ENCODE measurements around the gene ATN1.

ATN1 gene

DNA sequence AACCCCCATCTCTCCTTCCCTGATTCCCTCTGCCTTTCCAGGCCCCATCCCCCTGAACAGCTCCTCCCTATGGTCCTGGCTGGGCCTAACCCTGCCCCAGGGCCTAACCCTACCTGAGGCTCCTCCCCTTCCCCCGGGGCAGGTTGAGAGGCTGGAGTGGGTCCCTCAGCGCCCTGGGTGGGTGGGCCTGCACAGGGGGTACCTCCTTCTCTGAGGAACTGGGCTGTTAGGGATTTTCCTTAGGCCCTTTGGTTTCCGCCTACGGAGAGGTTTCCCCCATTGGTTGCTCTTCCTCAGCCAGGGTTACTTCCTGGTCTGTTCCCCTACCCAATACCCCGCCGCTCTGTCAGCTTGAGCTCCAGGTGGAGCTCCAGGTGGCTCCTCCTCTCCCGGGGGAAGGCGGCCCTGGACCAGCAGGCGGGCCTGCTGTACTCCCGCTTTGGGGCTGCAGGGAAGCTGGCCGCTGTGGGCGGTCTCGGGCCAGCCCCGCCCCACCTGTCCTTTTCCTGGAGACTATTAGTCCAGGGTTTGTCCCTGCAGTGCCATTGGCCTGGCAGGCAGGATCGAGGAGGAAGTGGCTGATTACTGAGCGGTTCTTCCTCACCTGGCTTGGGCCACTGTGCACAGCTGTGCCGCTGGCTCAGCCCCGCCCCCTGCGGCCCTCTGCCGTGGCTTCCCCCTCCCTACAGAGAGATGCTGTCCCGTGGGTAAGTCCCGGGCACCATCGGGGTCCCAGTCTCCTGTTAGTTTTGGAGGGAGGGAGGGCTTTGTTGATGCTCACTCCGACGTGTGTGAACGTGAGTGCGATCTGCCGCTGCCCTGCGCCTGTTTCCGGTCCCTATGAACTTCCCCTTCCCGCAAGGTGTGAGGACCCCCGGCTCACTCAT is 18.5 kb downstream of the ATN1 start:
- peak; percentile 93 for DNase-seq

DNA sequence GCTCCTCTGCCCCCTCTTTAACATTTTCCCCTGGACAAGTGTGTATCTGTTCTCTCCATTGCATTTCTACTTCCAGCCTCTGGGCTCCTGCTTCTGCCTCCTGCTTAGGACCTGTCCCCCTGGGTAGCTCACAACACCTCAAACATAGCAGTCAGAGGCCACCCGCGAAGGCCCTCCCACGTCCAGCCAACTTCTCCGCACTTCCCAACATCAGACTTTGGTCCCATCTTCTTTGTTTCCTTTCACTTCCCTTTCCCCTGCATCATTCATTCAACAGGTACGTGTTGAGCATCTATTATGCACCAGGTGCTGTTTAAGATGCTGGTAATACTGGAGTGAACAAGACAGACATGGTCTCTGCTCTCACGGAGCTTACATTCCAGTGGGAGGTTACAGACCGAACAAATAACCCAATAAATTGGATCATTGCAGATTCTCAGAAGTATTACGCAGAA is 19.2 kb downstream of the ATN1 start:
- DNase-seq = no peak

DNA sequence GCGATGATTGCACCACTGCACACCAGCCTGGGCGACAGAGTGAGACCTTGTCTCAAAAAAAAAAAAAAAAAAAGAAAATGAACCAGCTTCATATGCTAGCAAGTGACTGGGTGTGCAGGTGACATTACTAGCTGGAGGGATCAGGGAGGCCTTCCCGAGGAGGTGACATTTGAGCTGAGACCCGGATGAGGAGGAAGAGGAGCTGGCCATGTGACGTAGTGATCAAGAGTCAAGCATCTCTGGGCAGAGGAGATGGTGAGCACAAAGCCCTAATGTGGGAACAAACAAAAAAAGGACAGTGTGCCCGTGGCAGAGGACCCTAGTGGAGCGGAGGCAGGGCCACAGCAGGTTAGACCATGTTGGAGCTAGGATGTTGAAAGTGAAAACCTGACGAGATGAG is 19.9 kb downstream of the ATN1 start:
- no peak for DNase-seq

DNA sequence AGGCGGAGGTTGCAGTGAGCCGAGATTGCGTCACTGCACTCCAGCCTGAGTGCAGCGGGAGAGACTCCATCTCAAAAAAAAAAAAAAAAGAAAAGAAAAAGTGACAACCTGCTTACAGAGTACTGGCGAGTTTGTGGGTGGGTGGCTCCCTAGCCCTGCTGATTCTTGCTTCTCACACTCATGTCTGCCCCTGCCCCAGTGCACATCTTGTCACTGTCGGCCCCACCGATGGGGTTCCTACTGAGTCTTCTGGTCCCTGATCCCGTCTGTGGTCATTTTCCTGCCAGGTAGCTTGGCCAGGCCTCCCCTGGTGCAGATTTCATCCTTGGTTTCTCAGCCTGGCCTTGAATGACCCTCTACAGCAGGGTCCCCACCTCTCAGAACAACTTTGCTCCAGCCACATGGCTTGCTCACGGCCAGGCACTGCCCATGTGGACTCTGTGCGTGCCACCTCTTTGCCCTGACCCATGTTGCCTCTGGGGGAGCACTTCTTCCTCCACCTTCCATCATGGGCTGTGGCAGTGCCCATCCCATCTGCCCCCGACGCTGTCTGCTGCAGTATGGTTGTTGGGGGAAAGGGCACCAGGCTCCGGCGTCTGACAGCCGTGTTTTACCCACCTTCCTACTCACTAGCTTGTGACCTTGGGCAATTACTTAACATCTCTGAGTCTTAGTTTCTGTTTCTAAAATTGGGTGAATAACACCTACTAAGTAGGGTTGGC is 21.3 kb downstream of the ATN1 start:
- no peak for DNase-seq

DNA sequence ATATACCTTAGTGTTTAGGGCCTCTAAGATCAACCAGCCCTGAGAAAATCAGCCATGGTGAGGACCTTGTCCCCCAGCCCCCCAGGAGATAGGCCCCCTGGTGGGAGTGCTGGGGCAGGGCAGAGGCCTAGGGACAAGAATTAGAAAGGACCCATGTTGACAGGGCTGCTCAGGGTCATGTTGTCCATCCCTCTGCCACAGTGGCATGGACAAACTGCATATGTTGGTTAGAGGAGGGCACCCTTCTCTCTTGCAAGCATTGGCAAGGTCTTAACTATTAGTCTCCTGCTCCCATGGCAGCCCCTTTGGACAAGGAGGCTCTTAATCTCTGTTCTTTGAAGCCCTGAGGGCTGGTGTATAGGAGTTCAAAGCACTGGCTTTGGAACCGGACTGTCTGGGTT is 22.6 kb downstream of the ATN1 start:
- no peak for DNase-seq

DNA sequence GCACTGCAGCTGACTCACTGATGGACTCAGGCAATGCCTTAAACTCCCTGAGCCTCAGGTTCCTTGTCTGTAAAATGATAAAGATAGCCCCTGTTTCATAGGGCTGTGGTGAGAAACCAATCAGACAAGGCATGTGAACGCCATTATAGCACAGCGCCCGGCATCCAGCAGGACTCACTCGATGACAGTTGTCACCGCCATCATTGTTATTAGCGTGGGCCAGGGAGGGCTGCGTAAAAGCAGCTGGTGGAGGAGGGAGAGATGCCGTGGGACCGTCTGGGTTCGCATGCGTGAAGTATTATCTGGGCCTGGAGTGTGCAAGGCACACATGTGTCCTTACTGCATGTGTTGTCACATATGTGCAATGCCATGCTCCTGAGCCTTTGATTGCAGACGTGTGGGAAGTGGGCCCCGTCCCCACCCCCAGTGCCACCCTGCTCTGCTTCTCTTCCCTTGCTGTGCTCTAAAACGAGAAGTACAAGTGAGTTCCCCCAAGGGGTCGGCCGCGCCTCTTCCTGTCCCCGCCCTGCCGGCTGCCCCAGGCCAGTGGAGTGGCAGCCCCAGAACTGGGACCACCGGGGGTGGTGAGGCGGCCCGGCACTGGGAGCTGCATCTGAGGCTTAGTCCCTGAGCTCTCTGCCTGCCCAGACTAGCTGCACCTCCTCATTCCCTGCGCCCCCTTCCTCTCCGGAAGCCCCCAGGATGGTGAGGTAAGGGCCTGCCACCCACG is 23.2 kb downstream of the ATN1 start, which contains the start of gene PTPN6:
PTPN6 (plus strand) TSS at position 546 of the 730 bp plus-strand sequence; CDS start at position 703, 157 bp downstream.
- DNase-seq = no peak

DNA sequence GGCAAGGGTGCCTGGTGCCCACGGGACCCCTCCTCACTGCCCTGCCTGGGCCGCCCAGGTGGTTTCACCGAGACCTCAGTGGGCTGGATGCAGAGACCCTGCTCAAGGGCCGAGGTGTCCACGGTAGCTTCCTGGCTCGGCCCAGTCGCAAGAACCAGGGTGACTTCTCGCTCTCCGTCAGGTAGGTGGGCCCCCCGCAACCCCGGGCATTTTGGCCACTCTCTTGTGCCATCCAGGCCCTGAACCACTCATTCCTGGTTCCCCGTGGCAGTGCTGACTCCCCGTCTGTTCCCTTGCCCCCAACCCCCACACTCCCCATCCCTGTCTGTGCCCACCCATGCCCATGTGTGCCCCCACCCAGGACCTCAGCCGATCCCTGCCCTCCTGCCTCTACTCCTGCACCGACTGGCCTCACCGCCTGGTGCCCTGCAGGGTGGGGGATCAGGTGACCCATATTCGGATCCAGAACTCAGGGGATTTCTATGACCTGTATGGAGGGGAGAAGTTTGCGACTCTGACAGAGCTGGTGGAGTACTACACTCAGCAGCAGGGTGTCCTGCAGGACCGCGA is 23.9 kb downstream of the ATN1 start:
- DNase-seq = no peak

DNA sequence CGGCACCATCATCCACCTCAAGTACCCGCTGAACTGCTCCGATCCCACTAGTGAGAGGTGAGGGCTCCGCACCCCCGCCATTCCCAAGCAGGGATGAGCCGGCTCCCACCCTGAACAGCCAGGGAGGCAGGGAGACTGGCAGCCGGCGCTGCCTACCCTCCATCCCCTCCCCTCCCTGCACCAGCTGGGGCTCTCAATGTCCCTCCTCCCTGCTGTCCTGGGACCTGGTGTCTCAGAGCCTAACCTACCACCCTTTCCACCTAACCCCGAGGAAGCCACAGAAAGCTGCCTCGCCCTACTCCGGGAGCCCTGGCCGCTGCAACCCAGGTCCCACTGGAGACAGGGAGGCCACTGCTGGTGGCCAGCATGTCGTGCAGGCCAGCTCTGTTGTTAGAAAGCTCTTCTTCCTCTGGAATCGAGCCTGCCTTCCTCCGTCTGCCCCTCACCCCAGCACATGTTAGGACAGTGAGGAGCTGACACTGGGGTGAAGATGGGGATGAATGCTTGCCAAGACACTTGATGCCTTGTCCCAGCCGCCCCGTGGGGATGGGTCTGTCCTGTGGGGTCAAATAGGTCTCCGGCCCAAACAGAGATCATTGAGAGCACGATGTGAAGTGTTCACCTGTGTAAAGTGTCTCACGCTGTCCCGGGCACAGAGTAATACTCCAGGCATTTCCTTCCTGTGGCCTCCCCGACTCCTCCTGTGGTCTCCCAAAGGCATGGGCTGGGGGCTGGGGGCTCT is 24.5 kb downstream of the ATN1 start:
- DNase-seq = no peak

DNA sequence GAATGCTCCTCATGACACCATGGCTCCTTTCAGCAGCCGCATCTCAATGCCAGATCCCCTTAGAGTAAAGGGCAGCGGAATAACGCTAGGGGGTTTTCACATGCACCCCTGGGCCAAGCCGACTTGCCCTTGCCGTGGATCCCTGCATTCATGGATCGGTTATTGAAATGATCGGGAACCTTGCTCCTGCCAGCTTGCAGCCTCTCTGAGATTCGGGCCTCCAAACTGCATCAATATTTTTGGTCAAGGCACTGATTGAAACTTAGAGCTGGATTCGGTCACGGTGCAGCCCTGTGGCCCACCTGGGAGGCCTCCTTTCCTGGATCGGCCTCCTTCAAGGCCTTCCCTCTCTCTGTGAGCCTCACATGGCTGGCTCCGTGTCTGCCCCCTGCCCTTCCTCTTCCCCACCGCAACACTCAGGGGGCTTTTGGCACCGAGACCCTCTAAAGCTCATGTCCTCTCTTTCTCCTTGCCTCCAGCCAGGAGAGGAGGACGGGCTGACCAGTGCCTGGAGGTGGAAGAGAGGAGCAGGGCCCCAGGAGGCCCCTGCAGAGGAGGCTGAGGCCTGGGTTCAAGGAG is 25.2 kb downstream of the ATN1 start:
- DNase-seq = no peak

DNA sequence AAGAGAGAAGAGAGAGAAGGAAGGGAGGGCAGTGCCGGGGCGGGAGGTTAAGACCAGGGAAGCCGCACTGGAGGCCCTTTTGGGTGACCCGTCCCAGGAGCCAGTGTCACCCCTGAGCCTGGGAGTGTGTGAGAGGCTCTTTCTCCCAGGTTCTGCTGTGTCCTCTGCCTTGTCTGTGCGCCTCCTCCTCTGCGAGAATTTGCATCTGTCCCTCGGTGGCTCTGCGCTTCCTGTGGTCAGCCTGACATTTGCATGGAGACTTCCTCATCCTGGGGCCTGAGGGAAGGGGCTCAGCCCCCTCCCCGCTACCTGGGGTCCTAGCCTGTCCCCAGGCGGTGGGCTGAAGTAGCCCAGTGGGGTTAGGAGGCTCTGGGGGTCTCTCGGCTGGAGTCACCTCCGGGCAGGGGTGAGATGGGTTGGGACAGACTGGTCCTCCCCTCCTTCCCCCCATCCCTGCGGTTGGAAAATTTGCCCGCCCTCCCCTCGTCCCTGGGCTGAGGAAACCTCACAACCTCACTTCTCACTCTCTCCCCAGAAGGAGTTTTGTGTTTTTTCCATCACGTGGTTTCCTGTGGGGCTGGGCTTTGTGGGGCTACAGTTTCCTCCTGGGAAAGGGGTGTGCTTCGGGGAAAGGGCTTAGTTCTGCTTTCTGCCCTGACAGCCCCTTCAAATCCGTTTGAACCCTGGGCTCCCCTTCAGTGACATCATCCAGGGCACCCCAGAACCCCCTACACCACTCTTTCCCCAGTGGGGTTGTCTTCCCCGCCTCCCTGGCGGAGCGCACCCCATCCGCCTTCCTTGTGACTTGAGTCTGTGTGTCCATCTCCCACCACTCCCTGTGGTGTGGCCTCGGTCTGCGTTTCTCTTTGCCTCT is 25.9 kb downstream of the ATN1 start:
- DNase-seq = no peak

DNA sequence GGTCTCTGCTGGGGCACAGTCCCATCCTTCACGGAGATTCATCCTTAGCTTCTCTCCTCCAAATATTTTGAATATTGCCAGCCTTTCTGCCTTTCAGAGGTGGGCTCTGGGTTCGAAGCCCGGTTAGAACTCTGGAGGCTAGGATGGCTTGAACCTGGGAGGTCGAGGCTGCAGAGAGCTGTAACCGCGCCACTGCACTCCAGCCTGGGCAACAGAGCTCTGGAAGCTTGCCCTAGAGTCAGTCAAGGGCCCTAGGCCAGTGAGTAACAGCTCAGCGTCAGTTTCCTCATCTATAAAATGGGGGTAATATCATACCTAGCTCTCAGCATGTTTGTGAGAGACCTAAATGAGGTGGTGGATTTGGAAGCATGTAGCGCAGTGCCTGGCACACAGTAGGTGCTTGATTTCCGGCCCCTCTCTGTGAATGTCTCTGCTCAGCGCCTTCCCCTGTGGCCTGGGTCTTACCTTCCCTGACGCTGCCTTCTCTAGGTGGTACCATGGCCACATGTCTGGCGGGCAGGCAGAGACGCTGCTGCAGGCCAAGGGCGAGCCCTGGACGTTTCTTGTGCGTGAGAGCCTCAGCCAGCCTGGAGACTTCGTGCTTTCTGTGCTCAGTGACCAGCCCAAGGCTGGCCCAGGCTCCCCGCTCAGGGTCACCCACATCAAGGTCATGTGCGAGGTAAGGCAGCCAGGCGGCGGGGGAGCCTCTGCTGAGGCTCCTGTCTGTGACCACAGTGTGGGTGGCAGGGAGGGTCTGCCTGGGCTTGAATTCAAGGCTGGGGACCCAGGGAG is 26.8 kb downstream of the ATN1 start:
- DNase-seq = no peak

DNA sequence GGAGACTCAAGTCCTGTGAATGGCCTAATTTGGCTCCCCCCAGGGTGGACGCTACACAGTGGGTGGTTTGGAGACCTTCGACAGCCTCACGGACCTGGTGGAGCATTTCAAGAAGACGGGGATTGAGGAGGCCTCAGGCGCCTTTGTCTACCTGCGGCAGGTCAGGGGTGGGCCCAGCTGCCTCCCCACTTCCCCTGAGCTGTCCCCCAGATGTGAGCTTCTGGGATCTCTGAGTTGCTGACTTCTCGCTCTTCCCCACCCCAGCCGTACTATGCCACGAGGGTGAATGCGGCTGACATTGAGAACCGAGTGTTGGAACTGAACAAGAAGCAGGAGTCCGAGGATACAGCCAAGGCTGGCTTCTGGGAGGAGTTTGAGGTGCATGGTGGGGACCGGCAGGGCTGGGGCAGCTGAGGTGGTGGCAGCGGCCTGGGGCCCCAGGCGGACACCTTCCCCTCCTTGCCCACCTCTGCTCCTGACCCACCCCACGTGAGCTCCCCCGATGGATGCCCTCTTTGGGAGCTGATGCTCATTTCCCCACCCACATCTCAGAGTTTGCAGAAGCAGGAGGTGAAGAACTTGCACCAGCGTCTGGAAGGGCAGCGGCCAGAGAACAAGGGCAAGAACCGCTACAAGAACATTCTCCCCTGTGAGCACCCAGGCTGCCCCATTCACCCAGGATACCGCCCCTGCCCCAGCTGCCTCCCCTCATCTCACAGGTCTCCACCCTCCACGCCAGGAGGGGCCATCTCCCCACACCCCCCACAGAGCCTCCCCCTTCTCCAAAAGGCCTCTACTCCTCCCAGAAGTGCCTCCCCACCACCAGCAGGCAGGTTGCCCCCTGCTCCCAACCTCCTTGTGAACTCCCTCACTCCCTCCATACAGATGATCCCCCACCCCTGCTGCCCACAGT is 27.6 kb downstream of the ATN1 start:
- no peak for DNase-seq

DNA sequence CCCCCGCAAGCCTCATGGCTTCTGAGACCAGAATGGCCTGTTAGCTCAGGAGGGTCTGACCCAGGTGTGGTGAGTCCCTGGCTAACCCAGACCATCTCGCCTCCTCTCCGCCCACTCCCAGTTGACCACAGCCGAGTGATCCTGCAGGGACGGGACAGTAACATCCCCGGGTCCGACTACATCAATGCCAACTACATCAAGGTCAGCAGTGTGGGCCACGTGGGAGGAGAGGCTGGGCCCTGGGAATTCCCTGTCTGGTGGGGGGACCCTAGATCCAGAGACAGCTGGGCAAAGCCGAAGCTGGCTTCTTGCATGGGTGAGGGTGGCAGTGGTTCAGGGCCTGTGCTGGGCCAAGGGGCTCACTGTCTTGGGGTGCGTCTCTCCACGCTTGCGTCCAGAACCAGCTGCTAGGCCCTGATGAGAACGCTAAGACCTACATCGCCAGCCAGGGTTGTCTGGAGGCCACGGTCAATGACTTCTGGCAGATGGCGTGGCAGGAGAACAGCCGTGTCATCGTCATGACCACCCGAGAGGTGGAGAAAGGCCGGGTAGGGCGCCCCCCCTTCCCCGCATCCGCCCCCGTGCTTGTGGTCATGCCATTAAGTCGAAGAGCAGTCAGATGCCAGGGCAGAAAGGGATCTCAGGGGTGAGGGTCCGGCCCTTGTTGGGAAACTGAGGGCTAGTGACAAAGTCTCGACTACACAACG is 28.4 kb downstream of the ATN1 start:
- DNase-seq = no peak

DNA sequence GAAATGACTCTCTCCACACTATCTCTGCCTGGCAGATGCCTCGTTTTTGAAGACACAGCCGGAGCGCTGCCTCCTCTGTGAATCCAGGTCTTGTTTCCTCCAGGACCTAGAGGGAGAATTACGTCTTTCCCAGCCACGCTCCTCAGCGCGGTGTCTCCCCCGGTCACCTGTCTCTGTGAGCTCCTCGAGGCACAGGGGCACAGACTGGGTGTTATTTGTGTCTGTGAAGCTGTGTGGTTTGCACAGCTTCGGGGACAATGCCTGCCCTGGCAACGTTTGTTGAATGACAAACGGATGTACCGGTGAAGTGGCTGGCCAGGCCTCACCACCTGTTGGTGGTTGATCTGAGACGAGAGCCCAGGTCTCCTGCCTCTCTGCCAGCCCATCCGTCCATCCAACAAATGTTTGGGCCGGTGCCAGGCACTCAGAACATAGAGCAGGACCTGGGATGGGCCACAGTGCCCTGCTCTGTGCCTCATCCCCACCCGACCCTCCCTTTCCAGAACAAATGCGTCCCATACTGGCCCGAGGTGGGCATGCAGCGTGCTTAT is 29.5 kb downstream of the ATN1 start:
- no peak for DNase-seq

DNA sequence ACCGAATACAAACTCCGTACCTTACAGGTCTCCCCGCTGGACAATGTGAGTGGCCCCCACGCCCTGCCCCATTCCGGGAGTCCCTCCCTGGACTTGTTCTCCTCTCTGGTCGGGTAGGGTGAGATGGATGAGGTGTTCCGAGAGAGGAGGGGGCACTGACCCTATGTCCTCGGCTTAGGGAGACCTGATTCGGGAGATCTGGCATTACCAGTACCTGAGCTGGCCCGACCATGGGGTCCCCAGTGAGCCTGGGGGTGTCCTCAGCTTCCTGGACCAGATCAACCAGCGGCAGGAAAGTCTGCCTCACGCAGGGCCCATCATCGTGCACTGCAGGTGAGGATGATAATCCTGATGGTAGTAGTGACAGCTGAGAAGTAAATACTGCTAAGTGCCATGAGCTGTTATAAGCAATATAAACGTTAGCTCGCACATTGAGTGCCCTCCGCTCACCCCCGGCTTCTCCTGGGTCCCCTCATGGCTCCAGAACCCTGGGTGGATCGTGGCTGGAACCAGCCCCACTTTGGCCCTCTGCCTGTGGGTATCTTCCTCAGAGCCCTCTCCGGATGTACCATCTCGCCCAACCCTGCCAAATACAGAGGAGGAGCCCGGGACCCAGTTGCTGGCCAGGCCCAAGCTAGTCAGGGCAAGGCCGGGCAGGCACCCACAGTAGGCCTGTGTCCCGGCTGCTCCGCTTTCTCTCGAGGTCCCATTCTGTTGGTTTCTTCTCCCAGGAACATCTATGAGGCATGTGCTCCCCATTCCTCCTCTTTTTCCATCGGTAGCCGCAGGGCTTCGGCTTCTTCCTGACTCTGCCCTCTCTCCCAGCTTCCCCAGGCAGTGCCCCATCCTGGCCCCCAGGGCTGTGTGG is 30.2 kb downstream of the ATN1 start:
- no peak for DNase-seq

DNA sequence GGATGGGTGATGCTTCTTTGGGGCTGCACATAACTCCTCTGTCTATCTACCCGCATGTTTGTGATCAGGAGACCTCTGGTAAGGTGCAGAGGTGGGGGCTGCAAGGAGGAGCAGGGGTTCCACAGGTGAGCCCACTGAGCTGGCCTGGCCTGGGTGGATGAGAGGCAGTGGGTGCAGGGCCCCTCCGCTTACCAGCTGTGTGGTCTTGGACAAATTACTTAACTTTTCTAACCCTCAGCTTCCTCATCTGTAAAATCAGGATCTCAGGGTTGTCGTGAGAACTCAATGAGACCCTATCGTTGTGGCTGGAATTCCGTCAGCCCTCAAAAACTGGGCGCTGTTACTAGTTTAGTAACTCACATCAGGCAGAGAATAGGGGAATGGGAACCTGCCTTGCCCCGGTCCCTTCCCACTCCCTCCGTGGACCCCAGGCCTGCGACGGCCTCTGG is 30.9 kb downstream of the ATN1 start:
- DNase-seq = no peak
